Measurements from ENCODE around the gene SCPEP1.

Gene SCPEP1

GRCh38 chr17:57002904-57003303, 25.0 kb downstream of the SCPEP1 start:
- H3K4me1 ChIP-seq (ENCODE audit: control insufficient read depth, insufficient read depth, low read length): no peaks in the 10 kb centered on the region
- peaks cover 20% of the 10 kb centered on the region for H3K36me3 ChIP-seq (ENCODE audit: control insufficient read depth, insufficient read depth, low read length)
- no peaks in the 10 kb centered on the region for H3K9me3 ChIP-seq (ENCODE audit: control insufficient read depth, insufficient read depth, low read length)
- no peak overlapping the region for H3K9ac ChIP-seq (ENCODE audit: low read depth, low read length)
- no peak overlapping the region for H3K4me3 ChIP-seq (ENCODE audit: low read depth, low read length)
- H3K27ac ChIP-seq (ENCODE audit: low read depth, low read length): no peak overlapping the region
- no peaks in the 10 kb centered on the region for H3K27me3 ChIP-seq (ENCODE audit: control insufficient read depth, insufficient read depth, low read length)

GRCh38 chr17:57004944-57005579, 27.1 kb downstream of the SCPEP1 start:
- peaks cover 17% of the 10 kb centered on the region for H3K36me3 ChIP-seq (ENCODE audit: control insufficient read depth, insufficient read depth, low read length)
- no peak overlapping the region for H3K9ac ChIP-seq (ENCODE audit: low read depth, low read length)
- no peaks in the 10 kb centered on the region for H3K27me3 ChIP-seq (ENCODE audit: control insufficient read depth, insufficient read depth, low read length)
- no peak overlapping the region for H3K27ac ChIP-seq (ENCODE audit: low read depth, low read length)
- H3K4me1 ChIP-seq (ENCODE audit: control insufficient read depth, insufficient read depth, low read length): peaks cover 2% of the 10 kb centered on the region; the same call in 1 of the 2 replicates
- H3K4me3 ChIP-seq (ENCODE audit: low read depth, low read length): no peak overlapping the region
- H3K9me3 ChIP-seq (ENCODE audit: control insufficient read depth, insufficient read depth, low read length): no peaks in the 10 kb centered on the region

GRCh38 chr17:57006040-57006439, 28.1 kb downstream of the SCPEP1 start:
- Histone ChIP-seq H3K36me3 (ENCODE audit: control insufficient read depth, insufficient read depth, low read length) (peaks cover 13% of the 10 kb centered on the region), H3K4me1 (ENCODE audit: control insufficient read depth, insufficient read depth, low read length) (peaks cover 5% of the 10 kb centered on the region; the same call in 1 of the 2 replicates), H3K4me3 (ENCODE audit: low read depth, low read length) (no peak overlapping the region), H3K27me3 (ENCODE audit: control insufficient read depth, insufficient read depth, low read length) (no peaks in the 10 kb centered on the region), H3K27ac (ENCODE audit: low read depth, low read length) (no peak overlapping the region), H3K9ac (ENCODE audit: low read depth, low read length) (no peak overlapping the region), H3K9me3 (ENCODE audit: control insufficient read depth, insufficient read depth, low read length) (no peaks in the 10 kb centered on the region)

- Histone ChIP-seq H3K27ac (ENCODE audit: low read depth, low read length) (no peak overlapping the region), H3K9ac (ENCODE audit: low read depth, low read length) (no peak overlapping the region), H3K36me3 (ENCODE audit: control insufficient read depth, insufficient read depth, low read length) (peaks cover 4% of the 10 kb centered on the region; the same call in 1 of the 2 replicates), H3K27me3 (ENCODE audit: control insufficient read depth, insufficient read depth, low read length) (no peaks in the 10 kb centered on the region), H3K4me1 (ENCODE audit: control insufficient read depth, insufficient read depth, low read length) (peaks cover 5% of the 10 kb centered on the region; the same call in 1 of the 2 replicates), H3K4me3 (ENCODE audit: low read depth, low read length) (no peak overlapping the region), H3K9me3 (ENCODE audit: control insufficient read depth, insufficient read depth, low read length) (no peaks in the 10 kb centered on the region)
These were observed 31.0 kb downstream of the SCPEP1 start for GRCh38 chr17:57008958-57009357.

GRCh38 chr17:57009737-57010445, 32.0 kb downstream of the SCPEP1 start:
- Histone ChIP-seq H3K9ac (ENCODE audit: low read depth, low read length) (no peak overlapping the region), H3K36me3 (ENCODE audit: control insufficient read depth, insufficient read depth, low read length) (peaks cover 4% of the 10 kb centered on the region; the same call in 1 of the 2 replicates), H3K4me3 (ENCODE audit: low read depth, low read length) (no peak overlapping the region), H3K27me3 (ENCODE audit: control insufficient read depth, insufficient read depth, low read length) (no peaks in the 10 kb centered on the region), H3K4me1 (ENCODE audit: control insufficient read depth, insufficient read depth, low read length) (peaks cover 5% of the 10 kb centered on the region; the same call in 1 of the 2 replicates), H3K27ac (ENCODE audit: low read depth, low read length) (no peak overlapping the region), H3K9me3 (ENCODE audit: control insufficient read depth, insufficient read depth, low read length) (no peaks in the 10 kb centered on the region; the same call in 1 of the 2 replicates)

GRCh38 chr17:57010487-57010886, 32.6 kb downstream of the SCPEP1 start:
- Histone ChIP-seq H3K36me3 (ENCODE audit: control insufficient read depth, insufficient read depth, low read length) (peaks cover 4% of the 10 kb centered on the region; the same call in 1 of the 2 replicates), H3K9me3 (ENCODE audit: control insufficient read depth, insufficient read depth, low read length) (no peaks in the 10 kb centered on the region; the same call in 1 of the 2 replicates), H3K9ac (ENCODE audit: low read depth, low read length) (no peak overlapping the region), H3K4me3 (ENCODE audit: low read depth, low read length) (no peak overlapping the region), H3K4me1 (ENCODE audit: control insufficient read depth, insufficient read depth, low read length) (peaks cover 6% of the 10 kb centered on the region), H3K27ac (ENCODE audit: low read depth, low read length) (no peak overlapping the region), H3K27me3 (ENCODE audit: control insufficient read depth, insufficient read depth, low read length) (no peaks in the 10 kb centered on the region)

GRCh38 chr17:57011491-57012015, 33.6 kb downstream of the SCPEP1 start:
- H3K27me3 ChIP-seq (ENCODE audit: control insufficient read depth, insufficient read depth, low read length): no peaks in the 10 kb centered on the region
- no peaks in the 10 kb centered on the region for H3K36me3 ChIP-seq (ENCODE audit: control insufficient read depth, insufficient read depth, low read length)
- peaks cover 16% of the 10 kb centered on the region for H3K4me1 ChIP-seq (ENCODE audit: control insufficient read depth, insufficient read depth, low read length)
- no peaks in the 10 kb centered on the region; the same call in 1 of the 2 replicates for H3K9me3 ChIP-seq (ENCODE audit: control insufficient read depth, insufficient read depth, low read length)
- no peak overlapping the region for H3K4me3 ChIP-seq (ENCODE audit: low read depth, low read length)
- no peak overlapping the region for H3K27ac ChIP-seq (ENCODE audit: low read depth, low read length)
- no peak overlapping the region for H3K9ac ChIP-seq (ENCODE audit: low read depth, low read length)

- Histone ChIP-seq H3K27ac (ENCODE audit: low read depth, low read length) (peak overlapping the region; percentile 59), H3K4me3 (ENCODE audit: low read depth, low read length) (no peak overlapping the region), H3K27me3 (ENCODE audit: control insufficient read depth, insufficient read depth, low read length) (no peaks in the 10 kb centered on the region), H3K36me3 (ENCODE audit: control insufficient read depth, insufficient read depth, low read length) (no peaks in the 10 kb centered on the region), H3K9ac (ENCODE audit: low read depth, low read length) (no peak overlapping the region), H3K9me3 (ENCODE audit: control insufficient read depth, insufficient read depth, low read length) (no peaks in the 10 kb centered on the region; the same call in 1 of the 2 replicates), H3K4me1 (ENCODE audit: control insufficient read depth, insufficient read depth, low read length) (peaks cover 26% of the 10 kb centered on the region)
These were observed 38.3 kb downstream of the SCPEP1 start for GRCh38 chr17:57016071-57016763.

GRCh38 chr17:57016764-57017116, 38.8 kb downstream of the SCPEP1 start:
- H3K4me1 ChIP-seq (ENCODE audit: control insufficient read depth, insufficient read depth, low read length): peaks cover 26% of the 10 kb centered on the region
- H3K4me3 ChIP-seq (ENCODE audit: low read depth, low read length): no peak overlapping the region
- no peaks in the 10 kb centered on the region for H3K27me3 ChIP-seq (ENCODE audit: control insufficient read depth, insufficient read depth, low read length)
- peak overlapping the region; percentile 59 for H3K27ac ChIP-seq (ENCODE audit: low read depth, low read length)
- no peak overlapping the region for H3K9ac ChIP-seq (ENCODE audit: low read depth, low read length)
- no peaks in the 10 kb centered on the region for H3K36me3 ChIP-seq (ENCODE audit: control insufficient read depth, insufficient read depth, low read length)
- no peaks in the 10 kb centered on the region; the same call in 1 of the 2 replicates for H3K9me3 ChIP-seq (ENCODE audit: control insufficient read depth, insufficient read depth, low read length)

- H3K4me3 ChIP-seq (ENCODE audit: low read depth, low read length): no peak overlapping the region; the same call in 1 of the 2 replicates
- no peak overlapping the region for H3K27ac ChIP-seq (ENCODE audit: low read depth, low read length)
- no peaks in the 10 kb centered on the region for H3K27me3 ChIP-seq (ENCODE audit: control insufficient read depth, insufficient read depth, low read length)
- no peaks in the 10 kb centered on the region; the same call in 1 of the 2 replicates for H3K9me3 ChIP-seq (ENCODE audit: control insufficient read depth, insufficient read depth, low read length)
- peaks cover 26% of the 10 kb centered on the region for H3K4me1 ChIP-seq (ENCODE audit: control insufficient read depth, insufficient read depth, low read length)
- H3K9ac ChIP-seq (ENCODE audit: low read depth, low read length): 0 out of 2 replicates have a peak overlapping the region, but pooled peaks have one; percentile 63
- no peaks in the 10 kb centered on the region for H3K36me3 ChIP-seq (ENCODE audit: control insufficient read depth, insufficient read depth, low read length)
These were observed 39.7 kb downstream of the SCPEP1 start for GRCh38 chr17:57017625-57018024.

Data from HUES48 (cell line).